ENCODE results near the gene KCND3. TPM values are rescaled to one million over a fixed set of nuclear protein-coding genes. Genes with fewer than 3 reads are reported as not detected.

The KCND3 gene
- total RNA-seq, 2 experiments from 2014 or later = not detected

DNA sequence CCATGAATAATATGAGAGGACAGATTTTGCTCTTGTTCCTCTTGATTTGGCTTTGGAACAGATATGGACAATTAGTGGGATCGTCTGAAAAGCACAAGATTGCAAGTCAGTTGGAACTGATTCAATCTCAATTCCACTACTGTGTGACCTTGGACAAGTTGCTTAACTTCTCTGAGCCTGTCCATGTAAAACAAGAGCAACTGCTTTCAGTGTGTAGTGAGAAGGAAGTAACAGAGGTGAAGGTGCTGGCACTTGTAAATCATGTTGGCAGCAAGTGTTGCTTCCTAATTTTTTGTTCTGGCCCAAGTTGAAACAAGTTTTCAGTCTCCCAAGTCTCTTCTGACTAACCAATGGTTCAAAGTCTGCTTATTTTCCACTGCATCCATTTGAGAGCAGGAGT is 265.6 kb downstream of the KCND3 start:
- no peak overlapping the region for H3K27ac Mint-ChIP-seq
- H3K9me3 Mint-ChIP-seq = no peaks in the 10 kb centered on the region
- no peak overlapping the region for H3K4me3 Mint-ChIP-seq
- peaks cover 17% of the 10 kb centered on the region for H3K4me1 Mint-ChIP-seq
- ChIA-PET CTCF (interaction anchor here (1.2 kb wide), 1 partner anchor 9 kb away, joined by 4 read pairs; no protein-coding TSS in a partner anchor), POLR2A (no interaction called here)
- H3K36me3 Mint-ChIP-seq (ENCODE audit: low read depth) = no peaks in the 10 kb centered on the region
- no peaks in the 10 kb centered on the region for H3K27me3 Mint-ChIP-seq
- DNase-seq = no peak

DNA sequence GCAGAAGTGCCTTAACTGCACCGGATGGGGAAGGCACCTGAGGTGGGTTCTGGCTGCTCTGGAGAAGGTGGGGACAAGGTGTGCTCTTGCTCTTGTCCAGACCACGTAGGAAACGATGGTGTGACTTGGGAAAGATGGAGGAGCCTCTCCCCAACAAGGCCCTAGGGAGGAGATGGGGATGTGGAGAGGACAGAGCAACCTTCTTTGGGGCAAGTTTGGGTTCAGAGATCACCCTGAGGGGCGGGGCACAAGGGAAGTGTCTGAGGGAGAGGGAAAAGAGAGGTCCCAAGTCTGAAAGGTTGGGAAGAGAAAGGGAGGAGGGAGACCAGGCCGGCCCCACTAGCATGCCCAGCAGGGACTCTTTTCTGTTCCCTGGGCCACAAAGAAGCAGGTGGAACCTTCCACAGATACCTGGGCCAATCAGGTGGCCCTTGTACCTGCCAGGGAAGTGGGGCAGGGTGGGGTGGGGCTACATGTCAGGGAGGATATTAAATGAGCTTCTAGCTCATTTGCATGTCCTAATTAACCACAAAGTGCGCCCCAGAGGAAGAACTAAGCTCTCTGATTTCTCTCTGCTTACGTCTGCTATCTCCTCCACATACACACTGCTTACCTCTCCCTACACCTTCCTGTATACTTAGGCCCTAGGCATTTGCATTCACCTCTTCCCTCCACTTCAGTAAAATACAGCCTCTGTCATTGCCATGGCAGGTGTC is 266.2 kb downstream of the KCND3 start:
- no peaks in the 10 kb centered on the region for H3K27me3 Mint-ChIP-seq
- no peaks in the 10 kb centered on the region for H3K36me3 Mint-ChIP-seq (ENCODE audit: low read depth)
- H3K4me3 Mint-ChIP-seq = no peak overlapping the region
- DNase-seq = no peak
- peaks cover 17% of the 10 kb centered on the region for H3K4me1 Mint-ChIP-seq
- H3K27ac Mint-ChIP-seq = no peak overlapping the region
- no peaks in the 10 kb centered on the region for H3K9me3 Mint-ChIP-seq
- CTCF ChIA-PET = interaction anchor here (1.2 kb wide), 1 partner anchor 9 kb away, joined by 4 read pairs; no protein-coding TSS in a partner anchor
- POLR2A ChIA-PET = interaction anchor here (1.1 kb wide), 1 partner anchor 13 kb away, joined by 3 read pairs; no protein-coding TSS in a partner anchor

DNA sequence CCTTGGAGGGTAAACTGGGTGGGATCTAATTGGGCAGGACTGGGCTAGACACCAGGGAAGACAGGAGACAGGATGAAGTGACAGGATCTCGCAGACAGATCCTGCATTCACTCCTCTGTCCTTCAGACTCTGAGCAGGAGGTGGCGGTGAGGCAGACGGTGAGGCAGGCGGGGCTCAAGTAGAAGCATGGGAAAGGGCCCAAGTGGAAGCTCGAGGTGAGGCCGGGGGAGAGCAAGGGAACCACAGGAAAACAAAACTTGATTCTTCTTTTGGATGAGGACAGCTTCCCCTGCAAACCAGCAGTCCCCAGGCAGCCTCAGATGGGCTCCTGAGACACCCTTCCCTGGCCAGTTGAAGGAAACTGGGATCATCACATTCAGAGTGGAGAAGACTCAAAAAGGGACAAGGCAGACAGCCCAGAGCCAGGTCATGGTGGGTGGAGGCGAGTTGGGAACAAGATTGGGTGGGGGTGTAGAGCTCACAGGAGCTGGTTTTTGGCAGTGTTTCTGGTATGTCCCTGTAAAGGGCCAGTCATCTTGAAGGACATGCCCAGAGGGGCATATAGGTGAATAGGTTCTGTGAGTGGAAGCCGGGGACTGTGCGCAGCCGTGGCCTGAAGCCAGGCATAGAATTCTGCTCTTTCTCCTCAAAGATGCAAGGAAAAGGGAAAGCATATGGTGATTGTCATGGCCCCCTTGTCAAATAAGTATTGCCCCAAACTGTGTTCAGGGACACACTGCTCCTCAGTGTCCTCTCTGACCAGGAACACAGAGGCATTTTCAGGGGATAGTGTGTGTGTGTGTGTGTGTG is 268.3 kb downstream of the KCND3 start:
- no peak for DNase-seq
- ChIA-PET CTCF (interaction anchor here (1.0 kb wide), 1 partner anchor 213 kb away, joined by 3 read pairs; no protein-coding TSS in a partner anchor), POLR2A (interaction anchor here (0.5 to 2.0 kb wide), 4 partner anchors 8 to 246 kb away, joined by 3 to 7 read pairs (median 4); no protein-coding TSS in a partner anchor)
- H3K4me1 Mint-ChIP-seq = peaks cover 21% of the 10 kb centered on the region
- no peaks in the 10 kb centered on the region for H3K9me3 Mint-ChIP-seq
- no peak overlapping the region for H3K4me3 Mint-ChIP-seq
- H3K27ac Mint-ChIP-seq = peak overlapping the region; percentile 7
- no peaks in the 10 kb centered on the region for H3K27me3 Mint-ChIP-seq
- peaks cover 18% of the 10 kb centered on the region for H3K36me3 Mint-ChIP-seq (ENCODE audit: low read depth)

Other genes starting within 250 kb of the KCND3 start
- gene DDX20, start 233.8 kb downstream of the KCND3 start, total RNA-seq = 10 to 100 TPM; 11.2 to 11.8 TPM

All from activated CD4-positive, alpha-beta memory T cell treated with anti-CD3 and anti-CD28 coated beads, Interleukin-2, amount 10 ng/mL, durations not matched to agents 7 days and 5 days (primary cell).